Spleen (tissue), 11 donors: ENCODE data around the gene OR6F1. TPM values are rescaled to one million over a fixed set of nuclear protein-coding genes. Genes with fewer than 3 reads are reported as not detected.
"Not testable (repeated sequence)": the region's sequence is repeated elsewhere in the genome, so short reads cannot be mapped to it uniquely, and the experiment has no call there.

Experiments used
- DNase-seq: peaks from one replicate; pipeline ENCODE4 v3.0.0-alpha.2; 2020
- H3K27ac ChIP-seq, 8 donors: fragments of 200-600 bp; sonication (generic) in 7 of 8; 1 replicate in 4 of 8; 2 replicates in 4 of 8; pipeline versions ENCODE4 v1.5.0 to v1.8.0; 2016 to 2021; ENCODE audit warnings: inconsistent platforms in 4 of 8, mild to moderate bottlenecking in 4 of 8, moderate library complexity in 1 of 8
- H3K27me3 ChIP-seq, 7 donors: fragments of 200-600 bp; sonication (generic) in 6 of 7; replicated peaks in 1 of 7; 1 replicate in 4 of 7; 2 replicates in 3 of 7; pipeline versions ENCODE4 v1.5.0 to v1.8.0; 2016 to 2021; ENCODE audit warnings: inconsistent platforms in 3 of 7, mild to moderate bottlenecking in 1 of 7
- H3K36me3 ChIP-seq, 6 donors: fragments of 200-600 bp; sonication (generic) in 5 of 6; 1 replicate in 4 of 6; 2 replicates in 2 of 6; pipeline versions ENCODE4 v1.5.0 to v1.8.0; 2016 to 2021; ENCODE audit warnings: inconsistent platforms in 2 of 6
- H3K4me1 ChIP-seq, 6 donors: fragments of 200-600 bp; sonication (generic) in 5 of 6; 1 replicate in 3 of 6; 2 replicates in 3 of 6; pipeline versions ENCODE4 v1.5.0 to v1.8.0; 2016 to 2021; ENCODE audit warnings: inconsistent platforms in 3 of 6
- H3K4me3 ChIP-seq, 8 donors: fragments of 200-600 bp; sonication (generic) in 7 of 8; 1 replicate in 4 of 8; 2 replicates in 4 of 8; pipeline versions ENCODE4 v1.5.0 to v1.8.0; 2016 to 2021; ENCODE audit warnings: inconsistent platforms in 4 of 8, mild to moderate bottlenecking in 4 of 8, moderate library complexity in 2 of 8
- H3K9me3 ChIP-seq, 8 donors: fragments of 200-600 bp; sonication (generic) in 7 of 8; 1 replicate in 4 of 8; 2 replicates in 4 of 8; pipeline versions ENCODE4 v1.5.0 to v1.8.0; 2016 to 2021; ENCODE audit warnings: inconsistent platforms in 4 of 8
- CTCF ChIP-seq, 11 experiments: fragments of 200-600 bp in 7 of 11; fragments of 450-650 bp in 4 of 11; sonication (generic) in 4 of 11; IDR thresholded peaks in 8 of 11; conservative IDR thresholded peaks in 3 of 11; 1 replicate in 7 of 11; 2 replicates in 4 of 11; pipeline versions ENCODE4 v1.4.0 to v1.8.0; 2016 to 2021; ENCODE audit warnings: antibody characterized with exemption in 11 of 11, inconsistent platforms in 4 of 11, mild to moderate bottlenecking in 1 of 11
- POLR2A ChIP-seq, 3 donors: fragments of 450-650 bp; IDR thresholded peaks; one replicate each; pipeline ENCODE4 v1.5.1; 2017; ENCODE audit warnings: antibody characterized with exemption in 3 of 3, mild to moderate bottlenecking in 1 of 3
- POLR2AphosphoS5 ChIP-seq, 3 donors: sonication (generic); formaldehyde crosslinking; IDR thresholded peaks; one replicate each; pipeline ENCODE4 v1.5.1; 2017; ENCODE audit warnings: antibody characterized with exemption in 3 of 3
- WGBS, 5 donors: extraction: QIAGEN DNeasy Blood & Tissue Kit in 3 of 5; methylation state at CpG; one replicate each; pipeline versions ENCODE4 v1.1.5 to v1.1.7; 2013 to 2018; 5-methylcytosine and 5-hydroxymethylcytosine counted together
- intact Hi-C: fragments of 100-400 bp; cut with DNase I; formaldehyde crosslinking; loops from one replicate; pipeline ENCODE4 v1.15.0; 2023; ENCODE audit warnings: low total_unique reads
- polyA plus RNA-seq, 3 donors: library from polyadenylated mRNA; stranded (reverse); fragments of 200-250 nt; gene quantifications; one replicate each; pipeline ENCODE4 v1.2.1, GENCODE V29; 2013
- total RNA-seq, 7 donors: library from RNA; depleted of rRNA in 3 of 7; stranded (reverse); fragments of >200 nt in 3 of 7; fragmentation: NEBNext Ultra II Directional in 4 of 7; extraction: Animal tissue kit (Norgen Biotek cat#: 25700) in 4 of 7; gene quantifications; one replicate each; pipeline versions ENCODE4 v1.1.0 to v1.2.1, GENCODE V29; 2016 to 2021
- donor health status: healthy with polysubstance abuse.
- donor health status: DM: no; HTN: no; CAD: no; lungs with moderate emphysema.
- donor health status: DM: no; HTN: no; CAD: no.
- donor health status: Bipolar disorder and iron deficiency.
- donor health status: healthy.
- donor health status: DM: no; HTN: no; CAD: no.
- donor health status: DM: yes; HTN: yes; CAD: no.

OR6F1 gene
- total and polyA plus RNA-seq, 10 donors, result not detected

- Histone ChIP-seq H3K4me1 (no peaks in the 10 kb centered on the region), H3K9me3 (peaks cover 0 to 41% (median 33%) of the 10 kb centered on the region in 8 donors), H3K27me3 (peaks cover 0 to 4% (median 0%) of the 10 kb centered on the region in 7 donors), H3K27ac (no peak overlapping the region), H3K4me3 (no peak overlapping the region), H3K36me3 (no peaks in the 10 kb centered on the region)
- no peak for TF ChIP-seq POLR2A (IDR thresholded peaks at IDR 0.05)
- TF ChIP-seq POLR2AphosphoS5 (IDR thresholded peaks at IDR 0.05), result no peak
- TF ChIP-seq CTCF (IDR thresholded peaks at IDR 0.05 in 8 of 11, conservative IDR thresholded peaks at IDR 0.05 in 3 of 11), result no peak
- DNase-seq, result no peak
- intact Hi-C loops, result no loop called here
- 90 to 95% (median 91%) methylated on average over 7 of the region's 7 CpGs for WGBS, 5 donors
Measured at GRCh38 chr1:247747616-247748015, 31.2 kb upstream of the OR6F1 start.

GRCh38 chr1:247746391-247746935, 30.0 kb upstream of the OR6F1 start:
- H3K9me3 ChIP-seq, result peaks cover 0 to 32% (median 24%) of the 10 kb centered on the region in 8 donors
- intact Hi-C loops, result no loop called here
- H3K36me3 ChIP-seq, result no peaks in the 10 kb centered on the region
- H3K27ac ChIP-seq, result no peak overlapping the region
- TF ChIP-seq CTCF (IDR thresholded peaks at IDR 0.05 in 8 of 11, conservative IDR thresholded peaks at IDR 0.05 in 3 of 11) (no peak), POLR2A (IDR thresholded peaks at IDR 0.05) (no peak), POLR2AphosphoS5 (IDR thresholded peaks at IDR 0.05) (no peak)
- H3K27me3 ChIP-seq, result peaks cover 0 to 4% (median 0%) of the 10 kb centered on the region in 7 donors
- WGBS, 5 donors, result 66 to 90% (median 77%) methylated on average over 3 of the region's 3 CpGs
- H3K4me3 ChIP-seq, result no peak overlapping the region
- no peak for DNase-seq
- H3K4me1 ChIP-seq, result no peaks in the 10 kb centered on the region

GRCh38 chr1:247742215-247742760, 25.8 kb upstream of the OR6F1 start:
- DNase-seq, H3K4me1 ChIP-seq, H3K9me3 ChIP-seq, H3K27ac ChIP-seq, intact Hi-C loops, H3K4me3 ChIP-seq, H3K36me3 ChIP-seq, H3K27me3 ChIP-seq: not testable (repeated sequence)
- 61 to 82% (median 77%) methylated on average over 3 of the region's 3 CpGs for WGBS, 5 donors

- intact Hi-C loops, result no loop called here
- H3K27me3 ChIP-seq, result peaks cover 0 to 4% (median 0%) of the 10 kb centered on the region in 7 donors
- no peak overlapping the region for H3K27ac ChIP-seq
- H3K4me3 ChIP-seq, result no peak overlapping the region
- TF ChIP-seq POLR2AphosphoS5 (IDR thresholded peaks at IDR 0.05), result no peak
- no peak for TF ChIP-seq POLR2A (IDR thresholded peaks at IDR 0.05)
- TF ChIP-seq CTCF (IDR thresholded peaks at IDR 0.05 in 8 of 11, conservative IDR thresholded peaks at IDR 0.05 in 3 of 11), result no peak
- no peaks in the 10 kb centered on the region for H3K9me3 ChIP-seq
- 80 to 89% (median 83%) methylated on average over 5 of the region's 5 CpGs for whole genome bisulfite sequencing, 5 donors
- no peaks in the 10 kb centered on the region for H3K4me1 ChIP-seq
- no peaks in the 10 kb centered on the region for H3K36me3 ChIP-seq
- no peak for DNase-seq
Measured at GRCh38 chr1:247741756-247742155, 25.3 kb upstream of the OR6F1 start.
